A549 (cell line): Measurements from ENCODE around the gene PDCD1LG2. TPM values are rescaled to one million over a fixed set of nuclear protein-coding genes. Genes with fewer than 3 reads are reported as not detected.

ENCODE experiments used
- ATAC-seq, 2 experiments: fragments of 200-7000 bp in 1 of 2; fragments of >200 bp in 1 of 2; cut with Nextera tagmentation in 1 of 2; cut with Tn5 transposase in 1 of 2; 3 replicates each; pipeline versions ENCODE4 v1.8.0 to v1.9.1; 2018 to 2020; ENCODE audit warnings: mild to moderate bottlenecking in 1 of 2, moderate library complexity in 1 of 2
- CTCF ChIA-PET: fragments of 300-600 bp; sonication (Branson Sonifier 250); formaldehyde crosslinking; extraction: SDS; loops from one replicate; lab custom pipeline; 2021; ENCODE audit warnings: antibody characterized with exemption, inconsistent platforms; lab: Yijun Ruan, JAX
- POLR2A ChIA-PET: fragments of 350-600 bp; formaldehyde crosslinking; extraction: SDS; loops from one replicate; lab custom pipeline; 2021; ENCODE audit warnings: antibody characterized with exemption, inconsistent platforms; lab: Yijun Ruan, JAX
- DNase-seq, 2 experiments: peaks; one replicate each; pipeline versions ENCODE4 v3.0.0 to v3.0.0-alpha.2; 2011 to 2016; ENCODE audit warnings: low read depth in 1 of 2, low spot score in 1 of 2
- FAIRE-seq: peaks from 2 replicates; lab custom pipeline; 2011; peaks lifted over from hg19 to GRCh38; lab: Jason Lieb, UNC
- H3K27ac ChIP-seq, 2 experiments: fragments of >200 bp; sonication (Bioruptor Twin); formaldehyde crosslinking; 3 replicates each; pipeline ENCODE4 v1.5.1; 2016 to 2017
- H3K4me1 ChIP-seq: fragments of >200 bp; sonication (Bioruptor Twin); formaldehyde crosslinking; 3 replicates; pipeline ENCODE4 v1.6.1; 2016
- H3K4me2 ChIP-seq: fragments of >200 bp; sonication (Bioruptor Twin); formaldehyde crosslinking; 3 replicates; pipeline ENCODE4 v1.6.1; 2016
- H3K4me3 ChIP-seq: fragments of >200 bp; sonication (Bioruptor Twin); formaldehyde crosslinking; 3 replicates; pipeline ENCODE4 v1.5.1; 2016
- H3K9me3 ChIP-seq: fragments of >200 bp; sonication (Bioruptor Twin); formaldehyde crosslinking; 3 replicates; pipeline ENCODE4 v1.6.1; 2016
- BHLHE40 ChIP-seq: IDR thresholded peaks from 2 replicates; pipeline ENCODE4 v1.6.1; 2012; ENCODE audit warnings: low read depth, low read length, inconsistent platforms
- CHD4 ChIP-seq: fragments of 200-600 bp; sonication (generic); IDR thresholded peaks from 2 replicates; pipeline ENCODE4 v1.6.1; 2016; ENCODE audit warnings: antibody characterized with exemption, mild to moderate bottlenecking, borderline replicate concordance
- ESRRA ChIP-seq: fragments of 150-350 bp; IDR thresholded peaks from 2 replicates; pipeline ENCODE4 v1.6.1; 2014; ENCODE audit warnings: mild to moderate bottlenecking, low read length, borderline replicate concordance
- HOXB13 ChIP-seq: fragments of 250-450 bp; sonication (Bioruptor Pico); IDR thresholded peaks from 2 replicates; pipeline ENCODE4 v1.5.0; 2020; ENCODE audit warnings: low read depth, mild to moderate bottlenecking, moderate library complexity
- JUNB ChIP-seq: fragments of >200 bp; sonication (Bioruptor Twin); formaldehyde crosslinking; IDR thresholded peaks from 2 replicates; pipeline ENCODE4 v1.6.1; 2016
- NFE2L2 ChIP-seq: fragments of 150-350 bp; conservative IDR thresholded peaks from 2 replicates; pipeline ENCODE4 v1.6.1; 2014; ENCODE audit warnings: low read length
- NR3C1 ChIP-seq: fragments of >200 bp; sonication (Bioruptor Twin); formaldehyde crosslinking; IDR thresholded peaks from 3 replicates; pipeline ENCODE4 v1.6.1; 2017
- POLR2A ChIP-seq: IDR thresholded peaks from 2 replicates; pipeline ENCODE4 v1.6.1; 2012; ENCODE audit warnings: mild to moderate bottlenecking, low read length
- RARB ChIP-seq: fragments of 250-450 bp; sonication (Bioruptor Pico); IDR thresholded peaks from 2 replicates; pipeline ENCODE4 v1.8.0; 2021; ENCODE audit warnings: mild to moderate bottlenecking, moderate library complexity
- RFX5 ChIP-seq: fragments of 450-650 bp; IDR thresholded peaks from 2 replicates; pipeline ENCODE4 v1.7.1; 2014; ENCODE audit warnings: antibody characterized with exemption, mild to moderate bottlenecking, moderate library complexity
- SMC3 ChIP-seq: fragments of >200 bp; sonication (Bioruptor Twin); formaldehyde crosslinking; IDR thresholded peaks from 3 replicates; pipeline ENCODE4 v1.6.1; 2018; ENCODE audit warnings: inconsistent platforms
- TFCP2L1 ChIP-seq: fragments of 250-450 bp; sonication (Bioruptor Pico); IDR thresholded peaks from 2 replicates; pipeline ENCODE4 v1.5.0; 2021; ENCODE audit warnings: mild to moderate bottlenecking
- ZFP36 ChIP-seq: fragments of 450-650 bp; IDR thresholded peaks from 2 replicates; pipeline ENCODE4 v1.6.1; 2014; ENCODE audit warnings: borderline replicate concordance; ENCODE audit not compliant: partially characterized antibody
- ZSCAN20 ChIP-seq: fragments of 250-450 bp; sonication (Bioruptor Pico); IDR thresholded peaks from 2 replicates; pipeline ENCODE4 v1.8.0; 2022; ENCODE audit warnings: mild to moderate bottlenecking, moderate library complexity
- WGBS: methylation state at CpG from one replicate; pipeline ENCODE4 v1.1.6; 2017; ENCODE audit errors: missing lambda C conversion rate; 5-methylcytosine and 5-hydroxymethylcytosine counted together
- polyA plus RNA-seq, 4 experiments: library from polyadenylated mRNA; depleted of rRNA in 3 of 4; stranded (reverse); fragments of >200 nt; fragmentation: RNase III in 1 of 4; extraction: RNeasy Plus Mini Kit Qiagen cat#74134 plus additional on column Dnase treatment in 1 of 4; gene quantifications; 2 replicates in 3 of 4; 3 replicates in 1 of 4; pipeline ENCODE4 v1.2.3, GENCODE V29; 2011 to 2017
- TF ChIP-seq, protein P1 (sequence below): IDR thresholded peaks from 2 replicates; pipeline ENCODE4 v1.6.1; 2012; ENCODE audit warnings: low read depth, borderline replicate concordance
- TF ChIP-seq, protein P2 (sequence below): fragments of >200 bp; sonication (Bioruptor Twin); formaldehyde crosslinking; IDR thresholded peaks from 3 replicates; pipeline ENCODE4 v1.5.1; 2016
- TF ChIP-seq, protein P3 (sequence below): IDR thresholded peaks from 2 replicates; pipeline ENCODE4 v1.6.1; 2012
- TF ChIP-seq, protein P4 (sequence below): fragments of >200 bp; sonication (Bioruptor Twin); formaldehyde crosslinking; IDR thresholded peaks from 2 replicates; pipeline ENCODE4 v1.6.1; 2016
- TF ChIP-seq, protein P5 (sequence below): fragments of 250-450 bp; sonication (Bioruptor Pico); IDR thresholded peaks from 2 replicates; pipeline ENCODE4 v1.5.0; 2021; ENCODE audit warnings: mild to moderate bottlenecking, moderate library complexity, borderline replicate concordance

PDCD1LG2 gene
- polyA plus RNA-seq, 2 of the 4 experiments (the other 2 are of a cell fraction) = 0.53 TPM

DNA sequence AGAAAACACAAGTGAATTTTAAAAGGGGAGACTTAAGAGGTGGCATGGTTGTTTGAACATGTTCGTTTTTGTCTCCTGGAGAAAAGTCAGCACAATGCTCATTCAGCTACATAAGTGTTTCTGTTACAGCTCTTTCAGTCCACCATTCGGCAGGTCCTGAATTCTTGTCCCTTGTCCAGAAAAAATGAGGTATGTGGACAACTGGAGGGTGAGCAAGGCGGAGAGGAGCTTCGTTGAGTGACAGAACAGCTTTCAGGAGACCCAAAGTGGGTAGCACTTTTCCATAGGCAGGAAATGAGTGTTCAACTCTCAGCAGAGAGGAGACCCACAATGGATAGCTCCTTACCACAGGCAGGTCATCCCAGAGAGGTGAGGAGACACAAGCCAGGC is 4.9 kb downstream of the PDCD1LG2 start:
- Histone ChIP-seq H3K4me1 (peaks cover 9% of the 10 kb centered on the region), H3K9me3 (no peaks in the 10 kb centered on the region)
- TF ChIP-seq JUNB = no peak
- TF ChIP-seq, protein P1, sequence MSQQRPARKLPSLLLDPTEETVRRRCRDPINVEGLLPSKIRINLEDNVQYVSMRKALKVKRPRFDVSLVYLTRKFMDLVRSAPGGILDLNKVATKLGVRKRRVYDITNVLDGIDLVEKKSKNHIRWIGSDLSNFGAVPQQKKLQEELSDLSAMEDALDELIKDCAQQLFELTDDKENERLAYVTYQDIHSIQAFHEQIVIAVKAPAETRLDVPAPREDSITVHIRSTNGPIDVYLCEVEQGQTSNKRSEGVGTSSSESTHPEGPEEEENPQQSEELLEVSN = no peak
- no peak for TF ChIP-seq RFX5
- no peak for TF ChIP-seq ZSCAN20 (CRISPR knock-in tag)
- TF ChIP-seq NFE2L2 = no peak
- TF ChIP-seq POLR2A = no peak
- TF ChIP-seq TFCP2L1 (CRISPR knock-in tag) = no peak
- TF ChIP-seq, protein P2, sequence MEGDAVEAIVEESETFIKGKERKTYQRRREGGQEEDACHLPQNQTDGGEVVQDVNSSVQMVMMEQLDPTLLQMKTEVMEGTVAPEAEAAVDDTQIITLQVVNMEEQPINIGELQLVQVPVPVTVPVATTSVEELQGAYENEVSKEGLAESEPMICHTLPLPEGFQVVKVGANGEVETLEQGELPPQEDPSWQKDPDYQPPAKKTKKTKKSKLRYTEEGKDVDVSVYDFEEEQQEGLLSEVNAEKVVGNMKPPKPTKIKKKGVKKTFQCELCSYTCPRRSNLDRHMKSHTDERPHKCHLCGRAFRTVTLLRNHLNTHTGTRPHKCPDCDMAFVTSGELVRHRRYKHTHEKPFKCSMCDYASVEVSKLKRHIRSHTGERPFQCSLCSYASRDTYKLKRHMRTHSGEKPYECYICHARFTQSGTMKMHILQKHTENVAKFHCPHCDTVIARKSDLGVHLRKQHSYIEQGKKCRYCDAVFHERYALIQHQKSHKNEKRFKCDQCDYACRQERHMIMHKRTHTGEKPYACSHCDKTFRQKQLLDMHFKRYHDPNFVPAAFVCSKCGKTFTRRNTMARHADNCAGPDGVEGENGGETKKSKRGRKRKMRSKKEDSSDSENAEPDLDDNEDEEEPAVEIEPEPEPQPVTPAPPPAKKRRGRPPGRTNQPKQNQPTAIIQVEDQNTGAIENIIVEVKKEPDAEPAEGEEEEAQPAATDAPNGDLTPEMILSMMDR = no peak
- no peak for TF ChIP-seq NR3C1
- TF ChIP-seq, all 56 proteins: peak for 0
- DNase-seq (no peak), ATAC-seq (no peak), FAIRE-seq (no peak)
- Histone ChIP-seq H3K4me2 (no peak overlapping the region), H3K27ac (no peak overlapping the region), H3K4me3 (no peak overlapping the region)
- ChIA-PET POLR2A (no interaction called here), CTCF (interaction anchor here (1.4 kb wide), 1 partner anchor 65 kb away, joined by 4 read pairs; the partner anchor contains the start of gene CD274)
- 57% methylated on average over 4 of the region's 4 CpGs for WGBS

DNA sequence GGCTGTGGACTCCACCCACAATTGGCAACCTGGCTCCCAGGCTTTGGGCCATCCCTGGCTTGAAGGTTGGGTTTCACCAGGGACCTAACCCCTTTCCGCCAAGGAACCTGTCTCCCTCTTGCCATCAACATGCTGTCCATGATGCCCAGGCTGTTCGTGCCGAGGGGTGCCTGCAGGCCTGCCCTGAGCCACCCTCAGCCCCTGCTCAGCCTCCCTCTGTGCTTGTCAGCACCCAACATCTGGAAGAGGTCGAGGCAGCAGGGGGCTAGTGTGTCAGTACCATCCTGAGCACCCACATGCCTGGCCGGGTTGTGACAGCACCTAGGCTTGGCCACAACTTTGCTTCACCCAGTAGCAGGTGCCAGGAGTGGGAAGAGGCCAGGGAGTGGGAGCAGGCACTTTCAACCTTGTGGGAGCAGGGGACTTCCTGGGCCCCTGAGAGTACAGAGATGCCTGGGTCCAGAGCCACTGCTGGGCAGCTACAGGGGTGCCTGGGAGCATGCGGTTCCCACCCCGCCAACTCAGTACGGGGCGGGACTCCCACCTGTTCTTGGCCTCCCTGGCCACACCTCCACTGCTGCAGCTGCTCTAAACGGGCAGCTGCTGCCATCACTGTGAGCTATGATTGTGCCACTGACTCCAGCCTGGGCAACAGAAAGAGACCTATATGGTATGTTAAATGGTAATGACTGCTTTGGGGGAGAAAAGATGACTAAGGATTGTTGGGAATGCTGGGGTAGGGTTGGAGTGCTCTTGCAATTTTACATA is 6.3 kb downstream of the PDCD1LG2 start:
- no peak overlapping the region for H3K4me2 ChIP-seq
- no peak overlapping the region for H3K4me3 ChIP-seq
- H3K4me1 ChIP-seq = no peaks in the 10 kb centered on the region
- ATAC-seq (no peak), FAIRE-seq (no peak), DNase-seq (no peak)
- TF ChIP-seq RARB (no peak), CHD4 (no peak), ZFP36 (no peak), NR3C1 (no peak), ESRRA (no peak), HOXB13 (CRISPR knock-in tag) (no peak), SMC3 (no peak), BHLHE40 (no peak)
- TF ChIP-seq, protein P3, sequence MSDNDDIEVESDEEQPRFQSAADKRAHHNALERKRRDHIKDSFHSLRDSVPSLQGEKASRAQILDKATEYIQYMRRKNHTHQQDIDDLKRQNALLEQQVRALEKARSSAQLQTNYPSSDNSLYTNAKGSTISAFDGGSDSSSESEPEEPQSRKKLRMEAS = no peak
- TF ChIP-seq, protein P4, sequence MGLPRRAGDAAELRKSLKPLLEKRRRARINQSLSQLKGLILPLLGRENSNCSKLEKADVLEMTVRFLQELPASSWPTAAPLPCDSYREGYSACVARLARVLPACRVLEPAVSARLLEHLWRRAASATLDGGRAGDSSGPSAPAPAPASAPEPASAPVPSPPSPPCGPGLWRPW = no peak
- TF ChIP-seq, protein P5, sequence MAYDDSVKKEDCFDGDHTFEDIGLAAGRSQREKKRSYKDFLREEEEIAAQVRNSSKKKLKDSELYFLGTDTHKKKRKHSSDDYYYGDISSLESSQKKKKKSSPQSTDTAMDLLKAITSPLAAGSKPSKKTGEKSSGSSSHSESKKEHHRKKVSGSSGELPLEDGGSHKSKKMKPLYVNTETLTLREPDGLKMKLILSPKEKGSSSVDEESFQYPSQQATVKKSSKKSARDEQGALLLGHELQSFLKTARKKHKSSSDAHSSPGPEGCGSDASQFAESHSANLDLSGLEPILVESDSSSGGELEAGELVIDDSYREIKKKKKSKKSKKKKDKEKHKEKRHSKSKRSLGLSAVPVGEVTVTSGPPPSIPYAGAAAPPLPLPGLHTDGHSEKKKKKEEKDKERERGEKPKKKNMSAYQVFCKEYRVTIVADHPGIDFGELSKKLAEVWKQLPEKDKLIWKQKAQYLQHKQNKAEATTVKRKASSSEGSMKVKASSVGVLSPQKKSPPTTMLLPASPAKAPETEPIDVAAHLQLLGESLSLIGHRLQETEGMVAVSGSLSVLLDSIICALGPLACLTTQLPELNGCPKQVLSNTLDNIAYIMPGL (CRISPR knock-in tag) = no peak
- ChIA-PET CTCF (no interaction called here), POLR2A (no interaction called here)
- H3K9me3 ChIP-seq = no peaks in the 10 kb centered on the region
- 81% methylated on average over 8 of the region's 10 CpGs for WGBS
- no peak overlapping the region for H3K27ac ChIP-seq
